GM12872 (cell line): ENCODE results near the gene ERFE.

Source experiments
- CTCF ChIP-seq: IDR thresholded peaks from 3 replicates; pipeline ENCODE4 v1.5.1; 2011; ENCODE audit warnings: low read depth, mild to moderate bottlenecking, low read length, moderate library complexity; ENCODE audit not compliant: insufficient read depth

ERFE gene

GRCh38 chr2:238139196-238140039 lies 19.4 kb upstream of the ERFE start:
- peak; percentile 86 for TF ChIP-seq CTCF

- no peak for TF ChIP-seq CTCF
These were observed 18.7 kb upstream of the ERFE start for GRCh38 chr2:238140040-238140439.

- TF ChIP-seq CTCF = no peak
These were observed 17.8 kb upstream of the ERFE start for GRCh38 chr2:238140721-238141540.

- no peak for TF ChIP-seq CTCF
These were observed 17.0 kb upstream of the ERFE start for GRCh38 chr2:238141541-238142318.

- no peak for TF ChIP-seq CTCF
These were observed 16.2 kb upstream of the ERFE start for GRCh38 chr2:238142382-238143205.

GRCh38 chr2:238143239-238143951 lies 15.4 kb upstream of the ERFE start:
- no peak for TF ChIP-seq CTCF
